Posterior vena cava (tissue), 2 donors: Measurements from ENCODE around the gene ROCK1. TPM values are rescaled to one million over a fixed set of nuclear protein-coding genes. Genes with fewer than 3 reads are reported as not detected.
"Not testable (repeated sequence)": the region's sequence is repeated elsewhere in the genome, so short reads cannot be mapped to it uniquely, and the experiment has no call there.

Experiments
- DNase-seq: peaks from one replicate; pipeline ENCODE4 v3.0.0-alpha.2; 2020; ENCODE audit warnings: low spot score
- intact Hi-C, 2 donors: fragments of 100-400 bp; cut with DNase I; formaldehyde crosslinking; loops; one replicate each; pipeline versions ENCODE4 v1.14.1 to v1.14.2; 2022 to 2023
- total RNA-seq, 2 donors: library from RNA; stranded (reverse); fragmentation: NEBNext Ultra II Directional; extraction: Animal tissue kit (Norgen Biotek cat#: 25700); gene quantifications; one replicate each; pipeline ENCODE4 v1.2.1, GENCODE V29; 2021
- donor health status: DM: yes; HTN: yes; CAD: no.
- donor health status: DM: yes; HTN: yes; CAD: no.

ROCK1 gene
- total RNA-seq, 2 donors from 2014 or later, result 114 to 143 TPM

DNA sequence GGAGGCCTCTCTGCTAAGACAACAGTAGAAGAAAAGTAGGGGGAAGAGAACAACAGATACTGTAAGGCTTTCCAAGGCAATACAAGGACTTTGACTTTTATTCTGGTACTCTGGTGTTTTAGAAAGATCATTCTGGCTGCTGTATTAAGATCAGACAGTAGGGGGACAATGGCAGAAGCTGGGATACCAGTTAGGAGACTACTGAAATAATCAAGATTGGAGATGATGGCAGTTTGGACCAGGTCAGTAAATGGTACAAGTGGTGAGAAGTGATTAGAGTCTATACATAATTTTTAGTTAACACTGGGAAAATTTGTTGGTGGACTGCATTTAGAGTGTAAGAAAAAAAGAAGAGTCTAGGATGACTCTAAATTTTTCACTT, 139.7 kb downstream of the ROCK1 start:
- DNase-seq, result no peak
- intact Hi-C loops, result no loop called here

GRCh38 chr18:20966795-20967194, 144.8 kb downstream of the ROCK1 start:
- intact Hi-C loops, result no loop called here
- DNase-seq, result no peak

DNA sequence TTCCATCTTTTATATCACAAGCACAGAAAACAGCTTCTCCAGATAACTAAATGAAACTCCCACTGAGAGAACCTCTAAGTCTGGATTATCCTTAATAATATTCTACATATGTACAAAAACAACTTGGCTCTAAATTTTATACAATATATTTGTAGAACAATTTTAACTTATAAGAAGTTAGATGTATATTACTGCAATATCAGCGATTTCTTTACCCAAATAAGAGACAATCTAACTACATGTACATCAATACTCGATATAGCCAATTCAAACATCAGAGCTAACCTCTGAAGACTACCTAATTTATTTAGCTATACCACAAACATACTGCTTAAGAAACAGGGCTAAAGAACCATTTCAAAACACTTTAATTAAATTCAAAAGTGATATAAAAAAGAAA, 148.6 kb downstream of the ROCK1 start:
- no peak for DNase-seq
- intact Hi-C loops, result no loop called here

DNA sequence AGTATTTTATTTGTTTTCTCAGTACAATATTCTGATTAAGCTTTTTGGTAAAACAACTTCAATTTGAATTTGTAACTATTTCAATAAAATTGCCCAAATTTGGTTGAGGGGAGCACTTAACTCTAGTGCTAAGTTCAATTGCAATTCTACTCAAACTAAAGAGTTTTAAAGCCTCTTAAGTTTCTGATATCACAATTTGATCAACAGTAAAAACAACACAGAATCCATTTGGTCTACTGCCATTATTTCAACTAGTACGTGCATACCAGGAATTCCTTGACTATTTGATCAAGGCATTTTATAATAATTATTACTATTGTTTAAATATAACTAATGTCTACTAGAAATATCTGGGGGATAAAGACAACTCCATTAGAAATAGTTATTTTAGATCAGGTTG, 150.9 kb downstream of the ROCK1 start:
- DNase-seq, result no peak
- intact Hi-C loops, result no loop called here

GRCh38 chr18:20950827-20951226, 160.8 kb downstream of the ROCK1 start:
- DNase-seq, intact Hi-C loops: not testable (repeated sequence)

Other genes with a start within 250 kb of the ROCK1 start
- 1 to 10 TPM; 1.0 to 3.3 TPM for gene GREB1L, start 130.4 kb upstream of the ROCK1 start, total RNA-seq